Thyroid gland (tissue), 4 donors: Measurements from ENCODE around the gene GLCE. TPM values are rescaled to one million over a fixed set of nuclear protein-coding genes. Genes with fewer than 3 reads are reported as not detected.
"Not testable (repeated sequence)": the region's sequence is repeated elsewhere in the genome, so short reads cannot be mapped to it uniquely, and the experiment has no call there.

Source experiments
- DNase-seq, 2 donors: peaks; one replicate each; pipeline ENCODE4 v3.0.0-alpha.2; 2019
- H3K27ac ChIP-seq, 3 donors: fragments of 200-600 bp; sonication (generic); 1 replicate in 2 of 3; 2 replicates in 1 of 3; pipeline ENCODE4 v1.5.1; 2016 to 2019; ENCODE audit warnings: mild to moderate bottlenecking in 1 of 3, moderate library complexity in 1 of 3
- H3K27me3 ChIP-seq: fragments of 200-600 bp; sonication (generic); one replicate; pipeline ENCODE4 v1.5.1; 2019
- H3K36me3 ChIP-seq, 2 donors: fragments of 200-600 bp; sonication (generic); one replicate each; pipeline ENCODE4 v1.5.1; 2016 to 2019
- H3K4me1 ChIP-seq, 2 donors: fragments of 200-600 bp; sonication (generic); one replicate each; pipeline ENCODE4 v1.5.1; 2017 to 2019
- H3K4me3 ChIP-seq, 3 donors: fragments of 200-600 bp; sonication (generic); replicated peaks in 1 of 3; 1 replicate in 2 of 3; 2 replicates in 1 of 3; pipeline ENCODE4 v1.5.1; 2016; ENCODE audit warnings: mild to moderate bottlenecking in 1 of 3
- H3K9me3 ChIP-seq: fragments of 200-600 bp; sonication (generic); one replicate; pipeline ENCODE4 v1.5.1; 2017
- POLR2A ChIP-seq, 2 donors: fragments of 450-650 bp; IDR thresholded peaks; one replicate each; pipeline ENCODE4 v1.6.1; 2017; ENCODE audit warnings: antibody characterized with exemption in 2 of 2, mild to moderate bottlenecking in 2 of 2, moderate library complexity in 1 of 2
- WGBS, 2 donors: methylation state at CpG; one replicate each; pipeline ENCODE4 v1.1.5; 2017; 5-methylcytosine and 5-hydroxymethylcytosine counted together
- intact Hi-C: fragments of 100-400 bp; cut with DNase I; formaldehyde crosslinking; loops from one replicate; pipeline ENCODE4 v1.15.1; 2023
- total RNA-seq, 4 donors: library from RNA; depleted of rRNA; stranded (reverse); fragments of >200 nt; gene quantifications; one replicate each; pipeline ENCODE4 v1.2.3, GENCODE V29; 2016
- TF ChIP-seq, protein P1 (sequence below), 6 experiments: fragments of 200-600 bp in 3 of 6; fragments of 450-650 bp in 3 of 6; sonication (generic) in 3 of 6; IDR thresholded peaks; one replicate each; pipeline ENCODE4 v1.5.1; 2016 to 2019; ENCODE audit warnings: antibody characterized with exemption in 6 of 6, mild to moderate bottlenecking in 2 of 6, inconsistent platforms in 1 of 6, moderate library complexity in 1 of 6

GLCE gene
- total RNA-seq, 4 donors from 2014 or later = 7.6 to 16.1 (median 11.9) TPM

DNA sequence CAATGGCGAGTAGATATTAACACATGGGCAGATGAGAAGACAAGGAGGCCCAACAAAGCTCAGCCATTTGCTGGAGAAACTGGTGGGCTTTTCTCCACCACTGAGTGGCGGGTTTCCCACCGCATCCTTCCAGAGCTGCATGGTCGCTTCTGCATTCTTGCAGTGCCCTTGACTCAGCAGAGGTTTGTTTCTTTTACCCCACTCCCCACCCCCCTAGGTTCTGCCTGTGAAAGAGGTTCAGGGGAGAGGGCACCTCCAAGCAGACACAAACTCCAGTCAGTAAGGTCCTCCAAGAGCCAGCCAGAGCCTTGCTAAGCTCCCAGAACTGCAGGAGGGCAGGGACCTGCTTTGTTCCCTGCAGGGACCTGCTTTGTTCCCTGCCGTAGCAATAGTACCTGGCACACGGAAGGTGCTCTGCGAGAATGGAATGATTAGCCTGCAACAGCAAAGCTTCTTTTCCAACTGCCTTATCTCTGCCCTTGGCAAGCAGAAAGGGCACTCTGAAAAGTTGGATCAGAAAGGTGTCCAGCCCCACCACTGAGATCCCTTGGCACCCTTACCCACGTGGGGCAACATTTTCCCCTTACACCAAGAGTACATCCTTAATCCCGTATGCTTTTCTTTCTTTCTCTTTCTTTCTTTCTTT is 139.6 kb downstream of the GLCE start:
- WGBS, 2 donors = 52 to 63% methylated on average over 9 of the region's 9 CpGs
- TF ChIP-seq, protein P1, sequence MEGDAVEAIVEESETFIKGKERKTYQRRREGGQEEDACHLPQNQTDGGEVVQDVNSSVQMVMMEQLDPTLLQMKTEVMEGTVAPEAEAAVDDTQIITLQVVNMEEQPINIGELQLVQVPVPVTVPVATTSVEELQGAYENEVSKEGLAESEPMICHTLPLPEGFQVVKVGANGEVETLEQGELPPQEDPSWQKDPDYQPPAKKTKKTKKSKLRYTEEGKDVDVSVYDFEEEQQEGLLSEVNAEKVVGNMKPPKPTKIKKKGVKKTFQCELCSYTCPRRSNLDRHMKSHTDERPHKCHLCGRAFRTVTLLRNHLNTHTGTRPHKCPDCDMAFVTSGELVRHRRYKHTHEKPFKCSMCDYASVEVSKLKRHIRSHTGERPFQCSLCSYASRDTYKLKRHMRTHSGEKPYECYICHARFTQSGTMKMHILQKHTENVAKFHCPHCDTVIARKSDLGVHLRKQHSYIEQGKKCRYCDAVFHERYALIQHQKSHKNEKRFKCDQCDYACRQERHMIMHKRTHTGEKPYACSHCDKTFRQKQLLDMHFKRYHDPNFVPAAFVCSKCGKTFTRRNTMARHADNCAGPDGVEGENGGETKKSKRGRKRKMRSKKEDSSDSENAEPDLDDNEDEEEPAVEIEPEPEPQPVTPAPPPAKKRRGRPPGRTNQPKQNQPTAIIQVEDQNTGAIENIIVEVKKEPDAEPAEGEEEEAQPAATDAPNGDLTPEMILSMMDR (IDR thresholded peaks at IDR 0.05) = no peak
- no peak for TF ChIP-seq POLR2A (IDR thresholded peaks at IDR 0.05)
- Histone ChIP-seq H3K27ac (no peak overlapping the region), H3K27me3 (no peaks in the 10 kb centered on the region), H3K9me3 (no peaks in the 10 kb centered on the region), H3K4me1 (peaks cover 8 to 17% of the 10 kb centered on the region in 2 donors), H3K36me3 (no peaks in the 10 kb centered on the region), H3K4me3 (no peak overlapping the region)
- no peak for DNase-seq
- intact Hi-C loops = no loop called here

DNA sequence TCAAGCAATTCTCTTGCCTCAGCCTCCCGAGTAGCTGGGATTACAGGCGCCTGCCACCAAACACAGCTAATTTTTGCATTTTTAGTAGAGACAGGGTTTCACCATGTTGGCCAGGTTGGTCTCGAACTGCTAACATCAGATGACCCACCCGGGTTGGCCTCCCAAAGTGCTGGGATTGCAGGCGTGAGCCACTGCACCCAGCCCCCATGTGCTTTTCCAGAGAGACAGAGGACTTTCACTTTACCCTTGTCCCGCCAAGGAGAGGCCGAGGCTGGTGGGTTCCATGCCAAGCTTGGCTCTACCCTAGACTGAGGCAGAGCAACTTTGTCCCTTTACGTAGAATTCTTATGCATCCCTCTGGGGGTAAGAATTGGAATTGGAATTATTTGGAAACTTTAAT is 140.7 kb downstream of the GLCE start:
- H3K9me3 ChIP-seq, H3K4me3 ChIP-seq, H3K36me3 ChIP-seq, H3K27me3 ChIP-seq, intact Hi-C loops, DNase-seq, H3K27ac ChIP-seq: not testable (repeated sequence)
- WGBS, 2 donors = 92 to 100% methylated on average over 8 of the region's 8 CpGs
- peaks cover 8 to 17% of the 10 kb centered on the region in 2 donors for H3K4me1 ChIP-seq

DNA sequence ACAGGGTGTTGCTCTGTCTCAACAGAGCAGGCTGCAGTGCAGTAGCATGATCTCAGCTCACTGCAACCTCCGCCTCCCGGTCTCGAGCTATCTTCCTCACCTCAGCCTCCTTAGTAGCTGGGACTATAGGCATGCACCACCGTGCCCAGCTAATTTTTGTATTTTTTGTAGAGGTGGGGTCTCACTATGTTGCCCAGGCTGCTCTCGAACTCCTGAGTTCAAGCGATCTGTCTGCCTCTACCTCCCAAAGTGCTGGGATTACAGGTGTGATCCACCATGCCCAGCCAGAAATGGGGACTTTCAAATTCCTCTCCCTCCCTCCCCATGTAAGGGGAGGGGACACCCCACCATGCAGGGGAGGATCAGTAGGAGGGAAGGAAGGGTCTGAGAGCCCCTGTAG is 141.7 kb downstream of the GLCE start:
- WGBS, 2 donors = 93 to 96% methylated on average over 6 of the region's 6 CpGs

DNA sequence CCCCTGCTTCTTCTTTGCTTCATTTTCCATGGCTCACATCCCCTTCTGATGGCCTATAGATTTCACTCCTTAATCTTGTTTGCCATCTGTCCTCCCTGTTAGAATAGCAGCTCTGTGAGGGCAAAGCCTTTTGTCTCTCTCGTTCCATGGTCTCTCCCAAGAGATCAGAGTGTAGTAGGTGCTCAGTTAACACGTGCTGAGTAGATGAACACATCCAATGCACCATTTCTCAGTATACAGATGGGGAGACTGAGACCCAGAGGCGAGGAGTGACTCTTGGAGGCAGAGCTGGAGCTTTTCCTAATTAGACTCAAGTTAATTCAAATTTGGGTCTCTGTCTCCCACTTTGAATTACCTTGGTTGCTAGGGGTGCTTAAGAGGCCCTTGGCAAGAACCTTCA is 142.5 kb downstream of the GLCE start:
- Histone ChIP-seq H3K4me3 (no peak overlapping the region), H3K9me3 (no peaks in the 10 kb centered on the region), H3K27me3 (no peaks in the 10 kb centered on the region), H3K36me3 (no peaks in the 10 kb centered on the region), H3K4me1 (peaks cover 8 to 17% of the 10 kb centered on the region in 2 donors), H3K27ac (no peak overlapping the region)
- no peak for DNase-seq
- no peak for TF ChIP-seq POLR2A (IDR thresholded peaks at IDR 0.05)
- TF ChIP-seq, protein P1 (IDR thresholded peaks at IDR 0.05) = no peak
- 62 to 67% methylated on average over 3 of the region's 3 CpGs for WGBS, 2 donors
- intact Hi-C loops = no loop called here

More for the DNA sequence above, 141.7 kb downstream of the GLCE start:
- H3K9me3 ChIP-seq, H3K27ac ChIP-seq, intact Hi-C loops, H3K36me3 ChIP-seq, DNase-seq, H3K4me3 ChIP-seq, H3K27me3 ChIP-seq: not testable (repeated sequence)
- H3K4me1 ChIP-seq = peaks cover 8 to 17% of the 10 kb centered on the region in 2 donors

DNA sequence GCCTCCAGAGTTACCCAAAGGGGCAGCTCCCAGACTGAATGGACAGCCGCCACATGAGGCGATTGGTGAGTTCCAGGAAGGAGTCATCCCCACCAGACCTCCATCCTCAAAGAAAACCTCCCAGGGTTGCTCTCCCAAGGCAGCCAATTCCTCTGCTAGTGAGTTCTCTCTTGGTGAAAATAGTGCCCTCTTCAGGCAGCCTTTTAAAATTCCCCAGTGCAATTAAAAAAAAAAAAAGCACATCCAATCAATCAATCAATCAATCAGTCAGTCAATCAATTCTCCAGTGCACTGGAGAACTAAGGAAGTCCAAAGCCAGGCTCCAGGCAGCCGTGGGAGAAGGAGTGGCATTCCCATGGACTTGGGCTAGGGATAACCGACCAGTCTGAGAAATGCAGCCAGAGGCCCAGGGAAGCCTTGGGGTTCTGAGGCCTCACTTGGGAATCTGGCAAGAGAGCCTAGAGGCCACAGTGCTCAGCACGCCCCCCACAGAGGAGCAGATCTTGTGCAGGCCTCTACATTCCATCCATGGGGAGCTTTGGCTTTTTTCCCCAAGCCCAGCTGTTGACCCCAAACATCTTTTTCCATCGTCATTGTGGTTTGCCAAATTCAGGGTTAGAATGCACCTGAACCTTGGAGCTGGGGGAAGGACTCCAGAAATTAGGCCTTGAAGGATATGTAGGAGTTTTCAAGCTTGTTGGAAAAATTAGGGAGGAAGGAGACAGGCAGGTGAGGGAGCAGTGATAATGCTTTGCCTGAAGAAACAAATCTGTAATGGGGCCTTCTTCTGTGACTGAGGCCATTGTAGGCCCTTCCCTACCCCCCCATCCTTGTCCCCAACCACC is 143.1 kb downstream of the GLCE start:
- Histone ChIP-seq H3K4me1 (peaks cover 5 to 13% of the 10 kb centered on the region in 2 donors), H3K9me3 (no peaks in the 10 kb centered on the region), H3K36me3 (no peaks in the 10 kb centered on the region), H3K4me3 (no peak overlapping the region), H3K27me3 (no peaks in the 10 kb centered on the region), H3K27ac (no peak overlapping the region)
- TF ChIP-seq, protein P1 (IDR thresholded peaks at IDR 0.05) = no peak
- TF ChIP-seq POLR2A (IDR thresholded peaks at IDR 0.05) = no peak
- intact Hi-C loops = no loop called here
- DNase-seq = no peak
- 72 to 78% methylated on average over 4 to 6 of the region's 6 CpGs for WGBS, 2 donors

DNA sequence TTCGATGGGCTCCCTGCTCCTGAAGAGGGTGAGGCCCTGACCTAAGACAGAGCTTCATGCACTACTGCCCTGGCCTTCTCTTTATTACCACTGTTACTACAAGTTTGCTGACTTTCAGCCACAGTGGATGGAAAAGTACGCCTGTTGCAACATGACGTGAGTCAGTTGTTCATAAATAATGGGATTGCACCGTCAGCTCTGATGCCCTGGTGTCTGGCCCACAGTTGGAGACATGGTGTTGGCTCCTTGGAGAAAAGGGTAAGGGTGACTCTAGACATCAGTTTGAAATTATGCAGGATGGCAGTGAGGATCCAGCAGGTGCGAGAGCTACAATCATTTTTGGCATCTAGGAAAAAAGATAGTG is 143.7 kb downstream of the GLCE start:
- TF ChIP-seq, protein P1 (IDR thresholded peaks at IDR 0.05) = no peak
- TF ChIP-seq POLR2A (IDR thresholded peaks at IDR 0.05) = no peak
- Histone ChIP-seq H3K27ac (no peak overlapping the region), H3K4me3 (no peak overlapping the region), H3K4me1 (peaks cover 3 to 10% of the 10 kb centered on the region in 2 donors), H3K27me3 (no peaks in the 10 kb centered on the region), H3K9me3 (no peaks in the 10 kb centered on the region), H3K36me3 (no peaks in the 10 kb centered on the region)
- whole genome bisulfite sequencing, 2 donors = 49 to 57% methylated on average over 5 of the region's 5 CpGs
- no peak for DNase-seq
- intact Hi-C loops = no loop called here
